T-helper 1 cell treated with Interleukin-12 subunit alpha and Interleukin-12 subunit beta and Interleukin-4 antibody, amounts not matched to agents 30 ng/mL and 1 ng/mL, for 36 hours (primary cell): ENCODE results near the gene NEU2. TPM values are rescaled to one million over a fixed set of nuclear protein-coding genes. Genes with fewer than 3 reads are reported as not detected.
"Not testable (repeated sequence)": the region's sequence is repeated elsewhere in the genome, so short reads cannot be mapped to it uniquely, and the experiment has no call there.

Experiments
- intact Hi-C: fragments of 100-400 bp; cut with micrococcal nuclease; formaldehyde crosslinking; loops from one replicate; pipeline ENCODE4 v1.15.1; 2024
- total RNA-seq: library from RNA; stranded (reverse); gene quantifications from 2 replicates; pipeline ENCODE4 v1.2.3, GENCODE V29; 2022

Gene NEU2
- total RNA-seq, 1 donor from 2014 or later, result not detected

DNA sequence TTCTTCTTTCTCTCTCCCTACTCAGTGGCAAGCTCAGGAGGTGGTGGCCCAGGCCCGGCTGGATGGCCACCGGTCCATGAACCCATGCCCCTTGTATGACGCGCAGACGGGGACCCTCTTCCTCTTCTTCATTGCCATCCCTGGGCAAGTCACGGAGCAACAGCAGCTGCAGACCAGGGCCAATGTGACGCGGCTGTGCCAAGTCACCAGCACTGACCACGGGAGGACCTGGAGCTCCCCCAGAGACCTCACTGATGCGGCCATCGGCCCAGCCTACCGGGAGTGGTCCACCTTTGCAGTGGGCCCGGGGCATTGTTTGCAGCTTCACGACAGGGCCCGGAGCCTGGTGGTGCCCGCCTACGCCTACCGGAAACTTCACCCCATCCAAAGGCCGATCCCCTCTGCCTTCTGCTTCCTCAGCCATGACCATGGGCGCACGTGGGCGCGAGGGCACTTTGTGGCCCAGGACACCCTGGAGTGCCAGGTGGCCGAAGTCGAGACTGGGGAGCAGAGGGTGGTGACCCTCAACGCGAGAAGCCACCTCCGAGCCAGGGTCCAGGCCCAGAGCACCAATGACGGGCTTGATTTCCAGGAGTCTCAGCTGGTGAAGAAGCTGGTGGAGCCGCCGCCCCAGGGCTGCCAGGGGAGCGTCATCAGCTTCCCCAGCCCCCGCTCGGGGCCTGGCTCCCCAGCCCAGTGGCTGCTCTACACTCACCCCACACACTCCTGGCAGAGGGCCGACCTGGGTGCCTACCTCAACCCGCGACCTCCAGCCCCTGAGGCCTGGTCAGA, 1.8 kb downstream of the NEU2 start:
- intact Hi-C loops, result no loop called here

DNA sequence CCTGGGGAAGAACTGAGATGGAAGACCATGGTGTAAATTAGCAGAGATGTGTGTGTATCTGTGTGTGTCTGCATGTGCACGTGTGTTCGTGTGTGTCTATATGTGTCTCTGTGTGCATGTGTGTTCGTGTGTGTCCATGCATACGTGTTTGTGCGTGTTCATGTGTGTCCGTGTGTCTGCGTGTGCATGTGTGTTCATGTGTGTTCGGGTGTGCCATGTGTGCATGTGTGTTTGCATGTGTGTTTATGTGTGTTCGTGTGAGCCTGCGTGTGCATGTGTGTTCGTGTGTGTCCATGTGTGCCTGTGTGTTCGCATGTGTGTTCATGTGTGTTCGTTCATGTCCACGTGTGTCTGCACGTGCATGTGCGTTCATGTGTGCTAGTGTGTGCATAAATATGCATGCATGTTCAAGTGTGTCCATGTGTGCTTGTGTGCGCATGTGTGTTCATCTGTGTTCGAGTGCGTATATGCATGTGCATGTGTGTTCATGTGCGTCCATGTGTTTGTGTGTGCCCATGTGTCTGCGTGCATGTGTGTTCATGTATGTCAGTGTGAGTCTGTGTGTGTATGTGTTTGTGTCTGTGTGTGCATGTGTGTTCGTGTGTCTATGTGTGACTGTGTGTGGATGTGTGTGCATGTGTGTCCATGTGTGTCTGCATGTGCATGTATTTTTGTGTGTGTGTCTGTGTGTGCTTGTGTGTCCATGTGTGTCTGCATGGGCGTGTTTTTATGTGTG, 3.1 kb downstream of the NEU2 start:
- intact Hi-C loops, result no loop called here

GRCh38 chr2:233036162-233036838, 3.8 kb downstream of the NEU2 start:
- intact Hi-C loops, result no loop called here

DNA sequence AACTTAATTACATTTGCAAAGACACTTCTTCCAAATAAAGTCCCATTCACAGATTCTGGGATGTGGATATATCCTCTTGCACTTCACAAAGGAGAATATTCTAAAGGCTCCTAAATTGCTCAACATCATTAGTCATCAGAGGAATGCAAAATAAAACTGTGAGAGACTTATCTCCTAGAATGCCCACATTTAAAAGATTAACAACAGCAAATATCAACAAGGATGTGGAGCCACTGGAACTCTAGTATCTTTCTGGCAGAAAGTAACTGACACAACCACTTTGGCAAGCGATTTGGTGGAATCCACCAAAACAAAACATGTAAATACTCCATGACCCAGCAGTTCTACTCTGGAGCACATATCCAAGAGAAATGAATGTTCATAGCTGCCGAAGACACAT, 4.6 kb downstream of the NEU2 start:
- intact Hi-C loops, result no loop called here

DNA sequence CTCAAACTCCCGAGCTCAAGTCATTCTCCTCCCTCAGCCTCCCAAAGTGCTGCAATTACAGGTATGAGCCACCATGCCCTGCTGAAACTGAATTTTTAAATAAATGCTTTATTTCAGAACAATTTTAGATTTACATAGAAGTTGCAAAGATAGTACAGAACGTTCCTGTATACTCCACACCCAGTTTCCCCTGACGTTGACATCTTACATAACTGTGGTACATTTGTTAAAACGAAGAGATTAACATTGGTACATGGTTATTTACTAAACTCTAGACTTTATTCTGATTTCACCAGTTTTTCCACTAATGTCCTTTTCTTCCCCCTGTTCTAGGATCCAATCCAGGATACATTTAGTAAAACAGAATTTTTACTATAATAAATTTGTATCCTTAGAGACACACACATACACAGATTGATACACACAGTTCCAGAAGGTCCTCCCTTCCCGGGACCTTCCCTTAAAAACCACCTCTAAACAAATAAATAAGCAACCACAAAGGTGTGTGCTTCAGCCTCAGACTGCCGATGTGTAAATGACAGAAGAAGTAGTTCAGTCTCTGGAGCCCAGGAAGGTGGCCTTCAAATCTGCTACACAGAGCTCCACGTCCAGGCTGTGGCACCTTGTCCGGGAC, 6.9 kb downstream of the NEU2 start:
- intact Hi-C loops, result no loop called here

DNA sequence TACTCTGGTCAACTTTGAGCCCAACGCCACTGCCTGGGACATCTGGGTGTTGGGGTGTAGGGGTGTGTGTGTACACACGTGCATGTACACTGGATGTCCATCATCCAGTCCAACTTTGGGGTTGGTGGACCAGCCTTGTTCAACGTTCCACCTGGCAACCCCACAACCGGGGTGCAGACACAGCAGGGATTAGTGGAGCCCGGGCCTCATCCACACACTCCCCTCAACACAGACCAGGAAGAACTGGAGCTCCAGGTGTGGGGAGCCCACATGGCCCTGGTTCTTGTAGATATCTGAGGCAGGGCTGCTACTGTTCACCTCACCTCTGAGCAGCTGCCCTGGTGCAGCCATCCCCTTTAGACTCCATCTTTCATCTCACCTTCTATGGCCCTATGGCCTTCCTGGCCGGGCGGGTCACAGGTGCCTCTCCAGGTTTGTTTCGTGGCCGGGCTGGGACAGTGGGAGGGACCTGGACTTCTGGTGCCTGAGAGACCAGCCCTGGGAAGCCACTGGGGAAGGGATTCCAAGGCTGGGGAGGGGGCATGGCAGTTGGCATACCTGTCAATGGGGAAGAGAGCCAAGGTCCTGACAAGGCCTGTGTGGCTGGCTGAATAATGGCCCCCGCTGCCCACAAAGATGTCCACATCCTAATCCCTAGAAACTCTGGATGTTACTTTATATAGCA, 7.5 kb downstream of the NEU2 start:
- intact Hi-C loops, result no loop called here

DNA sequence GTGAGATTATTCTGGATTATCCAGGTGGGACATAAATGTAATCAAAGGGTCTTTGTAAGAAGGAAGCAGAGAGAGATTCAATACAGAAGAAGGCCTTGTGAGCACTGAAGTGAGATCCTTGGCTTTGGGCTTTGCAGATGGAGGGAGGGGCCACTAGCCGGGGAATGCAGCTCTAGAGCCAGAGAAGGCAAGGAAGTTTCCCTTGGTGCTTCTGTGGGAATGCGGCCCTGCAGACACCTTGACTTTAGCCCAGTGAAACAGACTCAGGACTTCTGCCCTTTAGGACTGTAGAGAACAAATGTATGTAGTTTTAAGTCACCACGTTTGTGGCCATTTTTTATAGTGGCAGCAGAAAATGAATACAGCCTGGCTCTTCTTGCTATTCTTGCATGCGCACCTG, 8.1 kb downstream of the NEU2 start:
- intact Hi-C loops, result no loop called here

DNA sequence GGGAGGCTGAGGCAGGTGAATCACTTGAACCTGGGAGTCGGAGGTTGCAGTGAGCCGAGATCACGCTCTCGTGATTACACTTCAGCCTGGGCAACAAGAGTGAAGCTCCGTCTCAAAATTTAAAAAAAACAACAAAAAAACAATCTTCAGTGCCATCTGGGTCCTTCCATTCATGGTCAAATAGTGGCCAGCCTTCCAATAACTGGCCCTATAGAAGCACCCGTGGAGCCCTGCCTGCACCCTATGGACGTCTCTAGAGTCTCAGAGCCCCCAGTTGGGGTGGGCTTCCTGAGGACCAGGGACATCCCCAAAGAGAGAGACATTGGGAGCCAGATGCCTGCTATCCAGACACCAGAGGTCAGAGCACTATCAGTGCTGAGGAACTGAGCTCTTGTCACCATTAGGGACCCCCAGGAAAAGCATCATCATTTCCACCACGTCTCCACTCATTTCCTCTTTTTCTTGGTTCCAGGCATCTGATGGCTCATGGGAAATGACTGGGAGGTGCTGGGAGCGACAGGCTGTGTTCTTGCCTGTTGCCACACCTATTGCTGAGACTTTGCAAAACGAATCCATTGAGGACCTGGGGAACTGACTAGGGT, 9.4 kb downstream of the NEU2 start:
- intact Hi-C loops, result no loop called here

- intact Hi-C loops, result no loop called here
Measured at GRCh38 chr2:233042549-233042948, 10.1 kb downstream of the NEU2 start.

DNA sequence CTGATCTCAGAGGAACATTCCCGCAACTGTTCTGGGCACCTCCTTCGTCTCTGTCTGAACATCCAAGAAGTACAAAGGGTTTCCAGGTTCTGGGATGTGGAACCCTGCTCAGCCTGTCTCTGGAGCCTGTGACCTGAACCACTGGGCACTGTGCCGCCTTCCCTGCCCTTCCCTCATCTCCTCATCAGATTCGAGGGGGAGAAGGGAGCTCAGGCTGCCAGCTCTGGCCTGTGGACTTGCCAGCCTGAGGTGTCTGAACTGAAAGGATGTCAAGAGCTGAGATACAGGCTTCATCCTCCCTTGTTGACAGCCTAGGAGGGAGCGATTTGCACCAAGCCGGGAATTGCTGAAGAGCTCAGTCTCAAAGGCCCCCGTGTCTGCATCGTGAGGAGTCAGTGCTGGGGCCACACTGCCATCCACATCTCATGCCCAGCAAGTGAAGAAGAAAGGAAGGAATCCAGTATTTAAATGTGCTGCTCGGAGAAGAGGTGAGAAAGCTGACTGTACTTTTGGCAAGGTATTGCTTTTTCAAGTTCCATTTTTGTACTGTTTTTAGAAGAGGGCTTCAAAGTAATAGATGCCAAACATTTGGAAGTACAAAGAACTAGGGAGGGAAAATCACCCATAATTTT, 12.6 kb downstream of the NEU2 start:
- intact Hi-C loops, result no loop called here

DNA sequence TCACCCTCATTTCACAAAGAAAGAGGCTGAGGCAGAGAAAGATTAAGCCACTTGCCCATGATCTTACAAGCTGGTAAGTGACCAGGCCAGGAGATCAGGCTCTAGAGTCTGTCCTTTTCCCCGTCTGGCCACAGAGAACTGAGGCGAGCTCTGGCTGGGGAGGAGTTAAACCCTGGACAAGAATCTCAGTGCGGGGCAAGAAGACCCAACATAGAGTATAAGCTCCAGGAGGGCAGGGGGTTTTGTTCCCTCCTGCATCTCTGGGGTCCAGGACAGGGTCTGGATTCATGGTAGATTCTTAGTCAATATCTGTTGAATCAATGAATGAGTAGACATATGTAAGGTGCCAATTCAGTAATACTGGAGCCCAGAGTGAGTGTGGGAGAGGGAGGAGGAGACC, 14.7 kb downstream of the NEU2 start:
- intact Hi-C loops, result no loop called here

- intact Hi-C loops, result no loop called here
Measured at GRCh38 chr2:233047667-233048066, 15.2 kb downstream of the NEU2 start.

- intact Hi-C loops, result no loop called here
Measured at GRCh38 chr2:233048569-233049193, 16.2 kb downstream of the NEU2 start.

GRCh38 chr2:233049194-233049761, 16.8 kb downstream of the NEU2 start:
- intact Hi-C loops, result no loop called here

DNA sequence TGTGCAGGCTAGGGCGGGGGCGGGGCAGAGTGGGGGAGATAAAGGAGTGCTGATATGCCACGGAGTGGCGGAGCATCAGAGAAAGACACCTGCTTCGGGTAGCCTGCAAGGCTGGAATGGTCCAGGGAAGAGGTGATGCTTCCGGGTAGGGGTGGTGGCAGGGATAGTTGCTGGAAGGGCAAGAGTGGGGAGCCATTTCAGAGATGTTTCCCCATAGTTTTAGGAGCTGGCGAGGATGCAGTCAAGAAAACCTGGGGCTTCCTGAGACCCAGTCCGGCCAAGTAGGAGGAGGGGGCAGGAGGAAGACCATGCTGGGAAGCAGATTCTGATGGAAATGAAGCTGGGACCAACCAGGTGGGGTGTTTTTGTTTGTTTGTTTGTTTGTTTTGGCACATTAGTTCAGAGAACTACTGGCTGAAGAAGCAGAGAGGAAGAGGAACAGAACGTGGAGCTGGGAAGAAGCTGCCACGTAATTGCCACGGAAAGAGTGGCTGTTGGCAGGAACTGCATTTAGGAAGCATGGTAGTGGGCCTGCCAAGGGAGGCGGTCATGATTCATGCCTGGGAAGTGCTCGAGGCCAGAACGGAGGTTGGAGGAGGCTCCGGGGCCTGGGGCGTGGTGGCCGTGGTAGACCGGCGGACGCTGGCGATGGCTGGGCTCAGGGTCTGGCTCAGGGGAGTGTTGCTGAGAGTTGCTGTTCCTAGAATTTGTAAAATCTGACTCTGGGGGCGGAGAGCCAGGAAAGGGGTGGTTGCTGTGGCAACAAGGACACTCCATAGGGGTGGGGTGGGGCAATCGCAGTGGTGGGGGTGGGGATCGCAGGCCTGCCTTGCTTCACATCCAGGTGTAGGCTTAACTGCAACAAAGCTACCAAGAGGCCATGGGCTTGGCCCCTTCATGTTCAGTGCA, 19.0 kb downstream of the NEU2 start:
- intact Hi-C loops, result no loop called here

- intact Hi-C loops, result not testable (repeated sequence)
Measured at GRCh38 chr2:233052517-233052916, 20.0 kb downstream of the NEU2 start.

- intact Hi-C loops, result loop anchor here (1.0 kb wide), 3 partner anchors 201 to 448 kb away; no protein-coding TSS in a partner anchor
Measured at GRCh38 chr2:233053928-233054784, 21.7 kb downstream of the NEU2 start.
